Measurements from ENCODE around the gene ANKS6.
"Not testable (repeated sequence)": the region's sequence is repeated elsewhere in the genome, so short reads cannot be mapped to it uniquely, and the experiment has no call there.

Gene ANKS6

GRCh38 chr9:98690686-98691085 lies 105.7 kb downstream of the ANKS6 start:
- no peak for DNase-seq

DNA sequence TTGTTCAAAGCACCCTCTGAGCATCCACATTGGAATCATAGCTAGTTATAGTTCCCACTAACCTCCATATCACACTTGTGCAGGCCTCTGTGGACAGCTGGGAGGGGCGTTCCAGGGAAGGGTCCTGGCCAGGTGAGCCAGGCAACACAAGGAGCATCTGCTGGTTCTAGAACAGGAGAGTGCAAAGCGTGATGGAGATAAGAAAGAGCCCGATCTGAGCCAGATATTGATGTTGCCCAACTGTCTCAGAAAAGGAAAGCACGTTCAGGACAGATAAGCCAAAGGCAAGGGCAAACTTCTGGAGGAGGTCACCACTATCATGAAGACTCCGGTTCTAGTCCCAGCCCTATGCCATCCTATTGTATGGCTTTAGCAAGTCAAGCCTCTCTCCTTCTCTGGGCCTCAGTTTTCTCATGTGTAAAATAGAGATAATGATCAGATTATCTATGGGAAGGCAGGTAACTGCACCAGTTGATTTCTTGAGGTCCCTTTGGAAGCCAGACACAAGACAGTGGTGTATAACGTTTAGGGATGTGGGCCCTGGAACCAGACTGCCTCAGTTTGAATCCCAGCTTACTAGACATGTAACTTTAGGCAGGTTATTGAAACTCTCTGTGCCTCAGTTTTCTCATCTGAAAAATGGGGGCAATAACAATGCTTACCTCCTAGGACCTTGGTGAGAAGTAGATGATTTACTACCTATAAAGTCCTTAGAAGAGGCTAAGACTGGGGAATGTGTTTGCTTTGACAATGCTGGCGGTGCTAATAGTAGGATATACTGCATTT lies 107.5 kb downstream of the ANKS6 start:
- no peak for DNase-seq

- no peak for DNase-seq
Observed at GRCh38 chr9:98687911-98688310, 108.4 kb downstream of the ANKS6 start.

DNA sequence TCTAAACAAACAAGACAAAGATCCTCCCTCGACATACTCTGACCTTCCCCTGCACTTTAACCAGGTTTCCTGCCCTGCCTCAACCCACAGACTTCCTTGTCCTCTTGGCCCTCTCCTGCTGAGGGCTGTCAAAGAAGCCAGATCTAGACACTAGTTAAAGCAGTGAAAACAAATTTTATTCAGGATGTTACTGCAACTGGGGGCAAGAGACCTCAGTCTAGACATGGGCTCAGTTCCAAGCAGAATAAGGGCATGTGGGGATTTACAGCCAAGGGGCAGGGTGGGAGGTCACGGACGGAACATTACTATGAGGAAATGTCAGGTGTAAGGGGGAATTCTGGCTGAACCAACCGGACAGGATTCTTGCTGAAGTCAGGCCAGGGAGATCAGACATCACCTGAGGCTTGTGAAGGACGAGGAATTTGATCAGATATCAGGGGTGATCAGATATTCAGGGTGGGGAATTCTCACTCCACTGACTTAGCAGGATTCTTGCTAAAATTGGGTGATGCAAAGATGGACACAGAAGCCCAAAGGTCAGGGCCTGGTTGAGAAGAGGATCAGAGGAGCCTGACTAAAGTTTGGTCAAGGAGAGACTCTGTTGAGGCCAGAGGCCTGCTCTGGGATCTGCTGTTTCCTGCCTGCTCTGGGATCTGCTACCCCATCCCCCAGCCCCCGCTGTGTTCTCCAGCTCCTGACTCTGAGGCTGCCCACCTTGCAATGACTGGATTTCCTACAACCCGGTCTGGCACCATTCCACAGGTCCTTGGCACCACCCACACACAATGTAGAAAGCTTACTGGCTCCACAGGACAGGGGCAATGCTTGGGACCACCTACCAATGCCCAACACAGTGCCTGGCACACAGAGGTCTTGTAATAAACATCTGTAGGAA lies 109.1 kb downstream of the ANKS6 start:
- DNase-seq = no peak

DNA sequence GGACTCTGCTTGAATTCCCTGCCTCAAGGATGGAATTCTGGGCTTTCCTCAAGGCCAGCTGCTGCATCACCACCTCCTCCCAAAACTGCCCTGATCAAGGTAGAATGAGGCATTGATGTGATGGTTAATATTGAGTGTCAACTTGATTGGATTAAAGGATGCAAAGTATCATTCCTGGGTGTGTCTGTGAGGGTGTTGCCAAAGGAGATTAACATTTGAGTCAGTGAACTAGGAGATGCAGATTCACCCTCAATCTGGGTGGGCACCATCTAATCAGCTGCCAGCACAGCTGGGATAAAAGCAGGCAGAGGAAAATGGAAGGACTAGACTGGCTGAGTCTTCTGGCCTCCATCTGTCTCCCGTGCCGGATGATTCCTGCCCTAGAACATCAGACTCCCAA lies 111.5 kb downstream of the ANKS6 start:
- not testable (repeated sequence) for DNase-seq
